ENCODE data around the gene GPR65. TPM values are rescaled to one million over a fixed set of nuclear protein-coding genes. Genes with fewer than 3 reads are reported as not detected.

The GPR65 gene
- total and polyA plus RNA-seq, 9 of the 15 experiments (the other 6 are each of a cell fraction or from before 2014, with no cell fraction given), result 0.03 to 0.11 (median 0.04) TPM; not detected in 6

DNA sequence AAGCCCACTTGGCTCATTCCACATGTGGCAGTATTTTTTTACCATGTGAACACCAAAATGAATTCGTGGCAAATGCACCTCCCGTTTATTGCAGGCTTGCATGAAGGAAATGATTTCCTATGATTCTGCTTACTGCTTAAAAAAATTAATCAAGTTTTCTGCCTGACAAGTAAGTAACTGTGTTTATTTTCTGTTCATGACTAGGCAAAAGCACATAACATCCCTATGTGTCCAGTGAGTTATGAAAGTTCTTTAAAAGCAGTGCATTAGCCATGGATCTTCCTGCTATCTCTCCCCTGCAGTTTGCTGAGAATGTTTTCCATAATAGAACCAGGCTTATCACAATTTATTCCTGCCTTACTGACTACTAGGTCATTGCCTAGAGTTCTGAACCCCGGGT, 20.4 kb downstream of the GPR65 start (continued):
- TF ChIP-seq, protein P1, sequence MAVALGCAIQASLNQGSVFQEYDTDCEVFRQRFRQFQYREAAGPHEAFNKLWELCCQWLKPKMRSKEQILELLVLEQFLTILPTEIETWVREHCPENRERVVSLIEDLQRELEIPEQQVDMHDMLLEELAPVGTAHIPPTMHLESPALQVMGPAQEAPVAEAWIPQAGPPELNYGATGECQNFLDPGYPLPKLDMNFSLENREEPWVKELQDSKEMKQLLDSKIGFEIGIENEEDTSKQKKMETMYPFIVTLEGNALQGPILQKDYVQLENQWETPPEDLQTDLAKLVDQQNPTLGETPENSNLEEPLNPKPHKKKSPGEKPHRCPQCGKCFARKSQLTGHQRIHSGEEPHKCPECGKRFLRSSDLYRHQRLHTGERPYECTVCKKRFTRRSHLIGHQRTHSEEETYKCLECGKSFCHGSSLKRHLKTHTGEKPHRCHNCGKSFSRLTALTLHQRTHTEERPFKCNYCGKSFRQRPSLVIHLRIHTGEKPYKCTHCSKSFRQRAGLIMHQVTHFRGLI (CRISPR knock-in tag; IDR thresholded peaks at IDR 0.05), result no peak
- TF ChIP-seq EP300 (IDR thresholded peaks at IDR 0.05; ENCODE audit: low read length) (peak; percentile 11; the same call in 1 of the 2 replicates), MAFF (IDR thresholded peaks at IDR 0.05; ENCODE audit: low read length) (peak; percentile 15; the same call in 1 of the 2 replicates), MCM3 (IDR thresholded peaks at IDR 0.05) (no peak), ZNF134 (CRISPR knock-in tag; conservative IDR thresholded peaks at IDR 0.05) (no peak), TFAM (CRISPR knock-in tag; conservative IDR thresholded peaks at IDR 0.05) (no peak), ZNF57 (CRISPR knock-in tag; IDR thresholded peaks at IDR 0.05) (no peak), SPI1 (IDR thresholded peaks at IDR 0.05; ENCODE audit: borderline replicate concordance, low read depth, low read length) (no peak), TEAD4 (IDR thresholded peaks at IDR 0.05; ENCODE audit: low read length) (peak; percentile 15; the same call in 1 of the 2 replicates), TEAD4 (CRISPR knock-in tag; IDR thresholded peaks at IDR 0.05; ENCODE audit: borderline replicate concordance) (no peak), PHF8 (IDR thresholded peaks at IDR 0.05; ENCODE audit: borderline replicate concordance, low read length) (no peak), EGR1 (conservative IDR thresholded peaks at IDR 0.05) (no peak), MECOM (CRISPR knock-in tag; IDR thresholded peaks at IDR 0.05) (no peak), BACH1 (tag; IDR thresholded peaks at IDR 0.05) (no peak), NFXL1 (CRISPR knock-in tag; IDR thresholded peaks at IDR 0.05) (no peak), YY1 (IDR thresholded peaks at IDR 0.05; ENCODE audit: borderline replicate concordance in 1 of 3, control insufficient read depth in 1 of 3, extremely low read depth in 1 of 3, insufficient read depth in 3 of 3, insufficient read length in 1 of 3, insufficient replicate concordance in 2 of 3, low read depth in 1 of 3, low read length in 2 of 3) (no peak), DDX20 (tag; IDR thresholded peaks at IDR 0.05; ENCODE audit: low read depth) (no peak), NFE2 (IDR thresholded peaks at IDR 0.05; ENCODE audit: low read depth) (peak; percentile 74), ZNF589 (CRISPR knock-in tag; IDR thresholded peaks at IDR 0.05; ENCODE audit: low read depth) (no peak), EZH2 (IDR thresholded peaks at IDR 0.05; ENCODE audit: borderline replicate concordance, low read depth, low read length) (no peak), CHD1 (IDR thresholded peaks at IDR 0.05; ENCODE audit: low read length) (no peak), NFIX (CRISPR knock-in tag; IDR thresholded peaks at IDR 0.05; ENCODE audit: low read depth) (no peak), KDM5B (IDR thresholded peaks at IDR 0.05; ENCODE audit: insufficient replicate concordance, low read depth, low read length) (no peak), TCF3 (CRISPR knock-in tag; IDR thresholded peaks at IDR 0.05) (peak; percentile 61), ESRRA (IDR thresholded peaks at IDR 0.05; ENCODE audit: borderline replicate concordance, low read depth) (no peak)
- TF ChIP-seq, protein P2, sequence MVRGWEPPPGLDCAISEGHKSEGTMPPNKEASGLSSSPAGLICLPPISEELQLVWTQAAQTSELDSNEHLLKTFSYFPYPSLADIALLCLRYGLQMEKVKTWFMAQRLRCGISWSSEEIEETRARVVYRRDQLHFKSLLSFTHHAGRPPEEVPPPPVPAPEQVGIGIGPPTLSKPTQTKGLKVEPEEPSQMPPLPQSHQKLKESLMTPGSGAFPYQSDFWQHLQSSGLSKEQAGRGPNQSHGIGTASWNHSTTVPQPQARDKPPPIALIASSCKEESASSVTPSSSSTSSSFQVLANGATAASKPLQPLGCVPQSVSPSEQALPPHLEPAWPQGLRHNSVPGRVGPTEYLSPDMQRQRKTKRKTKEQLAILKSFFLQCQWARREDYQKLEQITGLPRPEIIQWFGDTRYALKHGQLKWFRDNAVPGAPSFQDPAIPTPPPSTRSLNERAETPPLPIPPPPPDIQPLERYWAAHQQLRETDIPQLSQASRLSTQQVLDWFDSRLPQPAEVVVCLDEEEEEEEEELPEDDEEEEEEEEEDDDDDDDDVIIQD (CRISPR knock-in tag; IDR thresholded peaks at IDR 0.05), result no peak
- TF ChIP-seq, protein P3, sequence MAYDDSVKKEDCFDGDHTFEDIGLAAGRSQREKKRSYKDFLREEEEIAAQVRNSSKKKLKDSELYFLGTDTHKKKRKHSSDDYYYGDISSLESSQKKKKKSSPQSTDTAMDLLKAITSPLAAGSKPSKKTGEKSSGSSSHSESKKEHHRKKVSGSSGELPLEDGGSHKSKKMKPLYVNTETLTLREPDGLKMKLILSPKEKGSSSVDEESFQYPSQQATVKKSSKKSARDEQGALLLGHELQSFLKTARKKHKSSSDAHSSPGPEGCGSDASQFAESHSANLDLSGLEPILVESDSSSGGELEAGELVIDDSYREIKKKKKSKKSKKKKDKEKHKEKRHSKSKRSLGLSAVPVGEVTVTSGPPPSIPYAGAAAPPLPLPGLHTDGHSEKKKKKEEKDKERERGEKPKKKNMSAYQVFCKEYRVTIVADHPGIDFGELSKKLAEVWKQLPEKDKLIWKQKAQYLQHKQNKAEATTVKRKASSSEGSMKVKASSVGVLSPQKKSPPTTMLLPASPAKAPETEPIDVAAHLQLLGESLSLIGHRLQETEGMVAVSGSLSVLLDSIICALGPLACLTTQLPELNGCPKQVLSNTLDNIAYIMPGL (CRISPR knock-in tag; IDR thresholded peaks at IDR 0.05), result no peak

Measured in K562 (cell line).